Neural cell (in vitro differentiated cells): ENCODE data around the gene ZCCHC13.

Experiments
- CTCF ChIP-seq: fragments of 450-650 bp; IDR thresholded peaks from 2 replicates; pipeline ENCODE4 v1.5.1; 2014; ENCODE audit warnings: antibody characterized with exemption, mild to moderate bottlenecking, moderate library complexity; ENCODE audit not compliant: poor library complexity, severe bottlenecking
- EP300 ChIP-seq: fragments of 450-650 bp; conservative IDR thresholded peaks from 2 replicates; pipeline ENCODE4 v1.6.1; 2014; ENCODE audit warnings: antibody characterized with exemption, mild to moderate bottlenecking, moderate library complexity; ENCODE audit not compliant: poor library complexity, severe bottlenecking
- EZH2 ChIP-seq: fragments of 200-600, 300-800 bp; shearing (Covaris generic), sonication (generic); IDR thresholded peaks from 2 replicates; pipeline ENCODE4 v1.6.1; 2014; ENCODE audit warnings: antibody characterized with exemption, low read length, borderline replicate concordance, mild to moderate bottlenecking; ENCODE audit not compliant: insufficient read depth, poor library complexity, severe bottlenecking
- MXI1 ChIP-seq: fragments of 450-650 bp; conservative IDR thresholded peaks from 2 replicates; pipeline ENCODE4 v1.6.1; 2014; ENCODE audit warnings: antibody characterized with exemption, mild to moderate bottlenecking; ENCODE audit not compliant: poor library complexity, severe bottlenecking
- POLR2AphosphoS5 ChIP-seq: IDR thresholded peaks from 2 replicates; pipeline ENCODE4 v1.6.1; 2012
- RAD21 ChIP-seq: fragments of 450-650 bp; conservative IDR thresholded peaks from 2 replicates; pipeline ENCODE4 v1.6.1; 2014; ENCODE audit warnings: antibody characterized with exemption, mild to moderate bottlenecking, moderate library complexity
- REST ChIP-seq: IDR thresholded peaks from 2 replicates; pipeline ENCODE4 v1.6.1; 2012; ENCODE audit warnings: borderline replicate concordance
- SMC3 ChIP-seq: fragments of 450-650 bp; conservative IDR thresholded peaks from 2 replicates; pipeline ENCODE4 v1.6.1; 2014; ENCODE audit warnings: antibody characterized with exemption, mild to moderate bottlenecking, moderate library complexity; ENCODE audit not compliant: poor library complexity
- TAF1 ChIP-seq: IDR thresholded peaks from 2 replicates; pipeline ENCODE4 v1.6.1; 2012; ENCODE audit warnings: low read depth

- no peak for TF ChIP-seq CTCF
- no peak for TF ChIP-seq MXI1
- TF ChIP-seq POLR2AphosphoS5: no peak
- TF ChIP-seq EZH2: no peak
- TF ChIP-seq EP300: no peak
- no peak for TF ChIP-seq TAF1
- TF ChIP-seq REST: no peak
- TF ChIP-seq RAD21: no peak
- TF ChIP-seq SMC3: no peak
These were observed 44.0 kb upstream of the ZCCHC13 start for GRCh38 chrX:74259885-74260491.
